SK-N-SH treated with all-trans-retinoic acid at 6 μM for 48 hours (cell line): ENCODE measurements around the gene SCGB1A1.

ENCODE experiments used
- ARNTL ChIP-seq: fragments of 450-650 bp; formaldehyde crosslinking; IDR thresholded peaks from 2 replicates; pipeline ENCODE4 v1.5.0; 2020; ENCODE audit warnings: low read depth, mild to moderate bottlenecking, moderate library complexity, borderline replicate concordance
- RARB ChIP-seq: fragments of 250-450 bp; sonication (Bioruptor Pico); IDR thresholded peaks from 2 replicates; pipeline ENCODE4 v1.8.0; 2021; ENCODE audit warnings: mild to moderate bottlenecking, moderate library complexity
- TCF4 ChIP-seq: fragments of 250-450 bp; sonication (Bioruptor Pico); IDR thresholded peaks from 2 replicates; pipeline ENCODE4 v1.8.0; 2021; ENCODE audit warnings: mild to moderate bottlenecking, moderate library complexity, borderline replicate concordance
- ZC3H10 ChIP-seq: fragments of 250-450 bp; sonication (Bioruptor Pico); IDR thresholded peaks from 2 replicates; pipeline ENCODE4 v1.5.1; 2021; ENCODE audit warnings: mild to moderate bottlenecking, moderate library complexity
- ZFP3 ChIP-seq: fragments of 250-450 bp; sonication (Bioruptor Pico); IDR thresholded peaks from 2 replicates; pipeline ENCODE4 v1.5.0; 2020; ENCODE audit warnings: mild to moderate bottlenecking, moderate library complexity
- ZFP30 ChIP-seq: fragments of 450-650 bp; formaldehyde crosslinking; IDR thresholded peaks from 2 replicates; pipeline ENCODE4 v1.5.0; 2022; ENCODE audit warnings: mild to moderate bottlenecking, moderate library complexity
- ZNF8 ChIP-seq: fragments of 450-650 bp; formaldehyde crosslinking; IDR thresholded peaks from 2 replicates; pipeline ENCODE4 v1.5.0; 2020; ENCODE audit warnings: mild to moderate bottlenecking, moderate library complexity
- TF ChIP-seq, protein P1 (sequence below): fragments of 250-450 bp; sonication (Bioruptor Pico); IDR thresholded peaks from 2 replicates; pipeline ENCODE4 v1.5.1; 2020; ENCODE audit warnings: low read depth, mild to moderate bottlenecking, moderate library complexity
- TF ChIP-seq, protein P2 (sequence below): fragments of 250-450 bp; sonication (Bioruptor Pico); IDR thresholded peaks from 2 replicates; pipeline ENCODE4 v1.8.0; 2020; ENCODE audit warnings: mild to moderate bottlenecking, moderate library complexity, borderline replicate concordance
- TF ChIP-seq, protein P3 (sequence below): fragments of 250-450 bp; sonication (Bioruptor Pico); IDR thresholded peaks from 2 replicates; pipeline ENCODE4 v1.5.0; 2020; ENCODE audit warnings: mild to moderate bottlenecking, moderate library complexity

DNA sequence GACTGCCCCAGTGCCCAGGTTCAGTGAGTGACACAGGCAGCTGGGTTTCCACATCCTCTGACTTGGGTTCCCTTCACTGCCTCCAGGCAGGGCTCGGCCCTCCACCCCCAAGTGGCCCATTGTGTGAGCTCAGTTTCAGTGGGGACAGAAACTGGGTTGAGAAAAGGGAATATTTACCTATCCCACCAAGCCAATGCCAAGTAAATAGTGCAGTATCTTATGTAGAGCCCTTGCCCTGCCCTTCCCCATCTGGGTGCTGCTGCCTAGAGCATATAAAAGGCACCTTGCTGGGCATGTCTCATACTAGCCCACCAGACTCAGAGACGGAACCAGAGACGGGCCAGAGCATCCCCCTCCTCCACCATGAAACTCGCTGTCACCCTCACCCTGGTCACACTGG is at the start of gene SCGB1A1:
- no peak for TF ChIP-seq ARNTL (CRISPR knock-in tag)
- no peak for TF ChIP-seq ZC3H10
- TF ChIP-seq, protein P1, sequence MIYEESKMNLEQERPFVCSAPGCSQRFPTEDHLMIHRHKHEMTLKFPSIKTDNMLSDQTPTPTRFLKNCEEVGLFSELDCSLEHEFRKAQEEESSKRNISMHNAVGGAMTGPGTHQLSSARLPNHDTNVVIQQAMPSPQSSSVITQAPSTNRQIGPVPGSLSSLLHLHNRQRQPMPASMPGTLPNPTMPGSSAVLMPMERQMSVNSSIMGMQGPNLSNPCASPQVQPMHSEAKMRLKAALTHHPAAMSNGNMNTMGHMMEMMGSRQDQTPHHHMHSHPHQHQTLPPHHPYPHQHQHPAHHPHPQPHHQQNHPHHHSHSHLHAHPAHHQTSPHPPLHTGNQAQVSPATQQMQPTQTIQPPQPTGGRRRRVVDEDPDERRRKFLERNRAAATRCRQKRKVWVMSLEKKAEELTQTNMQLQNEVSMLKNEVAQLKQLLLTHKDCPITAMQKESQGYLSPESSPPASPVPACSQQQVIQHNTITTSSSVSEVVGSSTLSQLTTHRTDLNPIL (CRISPR knock-in tag) = no peak
- TF ChIP-seq, protein P2, sequence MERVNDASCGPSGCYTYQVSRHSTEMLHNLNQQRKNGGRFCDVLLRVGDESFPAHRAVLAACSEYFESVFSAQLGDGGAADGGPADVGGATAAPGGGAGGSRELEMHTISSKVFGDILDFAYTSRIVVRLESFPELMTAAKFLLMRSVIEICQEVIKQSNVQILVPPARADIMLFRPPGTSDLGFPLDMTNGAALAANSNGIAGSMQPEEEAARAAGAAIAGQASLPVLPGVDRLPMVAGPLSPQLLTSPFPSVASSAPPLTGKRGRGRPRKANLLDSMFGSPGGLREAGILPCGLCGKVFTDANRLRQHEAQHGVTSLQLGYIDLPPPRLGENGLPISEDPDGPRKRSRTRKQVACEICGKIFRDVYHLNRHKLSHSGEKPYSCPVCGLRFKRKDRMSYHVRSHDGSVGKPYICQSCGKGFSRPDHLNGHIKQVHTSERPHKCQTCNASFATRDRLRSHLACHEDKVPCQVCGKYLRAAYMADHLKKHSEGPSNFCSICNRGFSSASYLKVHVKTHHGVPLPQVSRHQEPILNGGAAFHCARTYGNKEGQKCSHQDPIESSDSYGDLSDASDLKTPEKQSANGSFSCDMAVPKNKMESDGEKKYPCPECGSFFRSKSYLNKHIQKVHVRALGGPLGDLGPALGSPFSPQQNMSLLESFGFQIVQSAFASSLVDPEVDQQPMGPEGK (CRISPR knock-in tag) = no peak
- no peak for TF ChIP-seq TCF4
- TF ChIP-seq ZNF8 (CRISPR knock-in tag) = no peak
- no peak for TF ChIP-seq RARB (CRISPR knock-in tag)
- no peak for TF ChIP-seq ZFP30
- no peak for TF ChIP-seq ZFP3 (CRISPR knock-in tag)
- TF ChIP-seq, protein P3, sequence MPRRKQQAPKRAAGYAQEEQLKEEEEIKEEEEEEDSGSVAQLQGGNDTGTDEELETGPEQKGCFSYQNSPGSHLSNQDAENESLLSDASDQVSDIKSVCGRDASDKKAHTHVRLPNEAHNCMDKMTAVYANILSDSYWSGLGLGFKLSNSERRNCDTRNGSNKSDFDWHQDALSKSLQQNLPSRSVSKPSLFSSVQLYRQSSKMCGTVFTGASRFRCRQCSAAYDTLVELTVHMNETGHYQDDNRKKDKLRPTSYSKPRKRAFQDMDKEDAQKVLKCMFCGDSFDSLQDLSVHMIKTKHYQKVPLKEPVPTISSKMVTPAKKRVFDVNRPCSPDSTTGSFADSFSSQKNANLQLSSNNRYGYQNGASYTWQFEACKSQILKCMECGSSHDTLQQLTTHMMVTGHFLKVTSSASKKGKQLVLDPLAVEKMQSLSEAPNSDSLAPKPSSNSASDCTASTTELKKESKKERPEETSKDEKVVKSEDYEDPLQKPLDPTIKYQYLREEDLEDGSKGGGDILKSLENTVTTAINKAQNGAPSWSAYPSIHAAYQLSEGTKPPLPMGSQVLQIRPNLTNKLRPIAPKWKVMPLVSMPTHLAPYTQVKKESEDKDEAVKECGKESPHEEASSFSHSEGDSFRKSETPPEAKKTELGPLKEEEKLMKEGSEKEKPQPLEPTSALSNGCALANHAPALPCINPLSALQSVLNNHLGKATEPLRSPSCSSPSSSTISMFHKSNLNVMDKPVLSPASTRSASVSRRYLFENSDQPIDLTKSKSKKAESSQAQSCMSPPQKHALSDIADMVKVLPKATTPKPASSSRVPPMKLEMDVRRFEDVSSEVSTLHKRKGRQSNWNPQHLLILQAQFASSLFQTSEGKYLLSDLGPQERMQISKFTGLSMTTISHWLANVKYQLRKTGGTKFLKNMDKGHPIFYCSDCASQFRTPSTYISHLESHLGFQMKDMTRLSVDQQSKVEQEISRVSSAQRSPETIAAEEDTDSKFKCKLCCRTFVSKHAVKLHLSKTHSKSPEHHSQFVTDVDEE (CRISPR knock-in tag) = no peak
